ENCODE data around the gene COL27A1. TPM values are rescaled to one million over a fixed set of nuclear protein-coding genes. Genes with fewer than 3 reads are reported as not detected.

Gene COL27A1
- total and polyA plus RNA-seq, 9 of the 15 experiments (the other 6 are each of a cell fraction or from before 2014, with no cell fraction given) = 0.07 TPM; not detected in 8

- peak; percentile 72 for TF ChIP-seq ATF3 (IDR thresholded peaks at IDR 0.05)
- TF ChIP-seq ATF3 (CRISPR knock-in tag; conservative IDR thresholded peaks at IDR 0.05) = no peak
- TF ChIP-seq, protein P1, sequence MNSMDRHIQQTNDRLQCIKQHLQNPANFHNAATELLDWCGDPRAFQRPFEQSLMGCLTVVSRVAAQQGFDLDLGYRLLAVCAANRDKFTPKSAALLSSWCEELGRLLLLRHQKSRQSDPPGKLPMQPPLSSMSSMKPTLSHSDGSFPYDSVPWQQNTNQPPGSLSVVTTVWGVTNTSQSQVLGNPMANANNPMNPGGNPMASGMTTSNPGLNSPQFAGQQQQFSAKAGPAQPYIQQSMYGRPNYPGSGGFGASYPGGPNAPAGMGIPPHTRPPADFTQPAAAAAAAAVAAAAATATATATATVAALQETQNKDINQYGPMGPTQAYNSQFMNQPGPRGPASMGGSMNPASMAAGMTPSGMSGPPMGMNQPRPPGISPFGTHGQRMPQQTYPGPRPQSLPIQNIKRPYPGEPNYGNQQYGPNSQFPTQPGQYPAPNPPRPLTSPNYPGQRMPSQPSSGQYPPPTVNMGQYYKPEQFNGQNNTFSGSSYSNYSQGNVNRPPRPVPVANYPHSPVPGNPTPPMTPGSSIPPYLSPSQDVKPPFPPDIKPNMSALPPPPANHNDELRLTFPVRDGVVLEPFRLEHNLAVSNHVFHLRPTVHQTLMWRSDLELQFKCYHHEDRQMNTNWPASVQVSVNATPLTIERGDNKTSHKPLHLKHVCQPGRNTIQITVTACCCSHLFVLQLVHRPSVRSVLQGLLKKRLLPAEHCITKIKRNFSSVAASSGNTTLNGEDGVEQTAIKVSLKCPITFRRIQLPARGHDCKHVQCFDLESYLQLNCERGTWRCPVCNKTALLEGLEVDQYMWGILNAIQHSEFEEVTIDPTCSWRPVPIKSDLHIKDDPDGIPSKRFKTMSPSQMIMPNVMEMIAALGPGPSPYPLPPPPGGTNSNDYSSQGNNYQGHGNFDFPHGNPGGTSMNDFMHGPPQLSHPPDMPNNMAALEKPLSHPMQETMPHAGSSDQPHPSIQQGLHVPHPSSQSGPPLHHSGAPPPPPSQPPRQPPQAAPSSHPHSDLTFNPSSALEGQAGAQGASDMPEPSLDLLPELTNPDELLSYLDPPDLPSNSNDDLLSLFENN (IDR thresholded peaks at IDR 0.05; ENCODE audit: low read depth in 2 of 2, low read length in 2 of 2) = peak in 1 of 2 experiments; percentile 74; a peak in 1 of 4 replicates
- TF ChIP-seq ARID3B (CRISPR knock-in tag; IDR thresholded peaks at IDR 0.05; ENCODE audit: borderline replicate concordance) = no peak
- TF ChIP-seq, protein P2, sequence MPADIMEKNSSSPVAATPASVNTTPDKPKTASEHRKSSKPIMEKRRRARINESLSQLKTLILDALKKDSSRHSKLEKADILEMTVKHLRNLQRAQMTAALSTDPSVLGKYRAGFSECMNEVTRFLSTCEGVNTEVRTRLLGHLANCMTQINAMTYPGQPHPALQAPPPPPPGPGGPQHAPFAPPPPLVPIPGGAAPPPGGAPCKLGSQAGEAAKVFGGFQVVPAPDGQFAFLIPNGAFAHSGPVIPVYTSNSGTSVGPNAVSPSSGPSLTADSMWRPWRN (IDR thresholded peaks at IDR 0.05; ENCODE audit: low read depth) = no peak
- peak in 1 of 2 experiments; percentile 97; a peak in 2 of 4 replicates for TF ChIP-seq MLLT1 (IDR thresholded peaks at IDR 0.05)
- TF ChIP-seq, protein P3, sequence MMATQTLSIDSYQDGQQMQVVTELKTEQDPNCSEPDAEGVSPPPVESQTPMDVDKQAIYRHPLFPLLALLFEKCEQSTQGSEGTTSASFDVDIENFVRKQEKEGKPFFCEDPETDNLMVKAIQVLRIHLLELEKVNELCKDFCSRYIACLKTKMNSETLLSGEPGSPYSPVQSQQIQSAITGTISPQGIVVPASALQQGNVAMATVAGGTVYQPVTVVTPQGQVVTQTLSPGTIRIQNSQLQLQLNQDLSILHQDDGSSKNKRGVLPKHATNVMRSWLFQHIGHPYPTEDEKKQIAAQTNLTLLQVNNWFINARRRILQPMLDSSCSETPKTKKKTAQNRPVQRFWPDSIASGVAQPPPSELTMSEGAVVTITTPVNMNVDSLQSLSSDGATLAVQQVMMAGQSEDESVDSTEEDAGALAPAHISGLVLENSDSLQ (IDR thresholded peaks at IDR 0.05) = peak; percentile 48
- no peak for TF ChIP-seq E2F3 (CRISPR knock-in tag; IDR thresholded peaks at IDR 0.05)
These were observed 68.4 kb downstream of the COL27A1 start (continued) for GRCh38 chr9:114223564-114224246.

All from K562 (cell line).